RCC 7860 (cell line): ENCODE data around the gene ZFP36L2.
A peak's percentile ranks its signal among the peaks of the same experiment; 100 is the strongest.

Source experiments
- DNase-seq: peaks from one replicate; pipeline ENCODE4 v3.0.0-alpha.2; 2015; ENCODE audit warnings: low spot score
- FAIRE-seq: peaks from 2 replicates; lab custom pipeline; 2012; peaks lifted over from hg19 to GRCh38; lab: Jason Lieb, UNC

Gene ZFP36L2

GRCh38 chr2:43248621-43249020 is 22.2 kb upstream of the ZFP36L2 start:
- DNase-seq (no peak), FAIRE-seq (no peak)

DNA sequence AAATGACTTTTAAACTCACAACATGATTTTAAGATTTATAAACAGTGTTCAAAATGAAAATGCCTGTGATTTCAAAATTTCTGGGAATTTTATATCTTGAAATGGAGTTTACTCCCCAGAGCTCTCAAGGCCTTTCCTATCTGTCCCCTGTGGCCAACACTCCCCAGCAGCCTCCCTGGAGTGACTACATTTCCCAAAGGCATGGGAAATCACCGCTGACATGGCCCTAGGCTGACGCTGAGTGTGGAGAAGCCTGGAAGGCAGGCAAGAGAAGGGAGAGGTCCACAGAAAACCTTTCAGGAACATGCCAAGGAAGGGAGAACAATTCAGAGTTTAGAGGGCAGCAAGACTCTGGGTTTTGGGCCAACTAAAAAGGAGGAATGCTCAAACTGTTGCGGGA is 20.2 kb upstream of the ZFP36L2 start:
- FAIRE-seq (no peak), DNase-seq (no peak)

- no peak for DNase-seq
- no peak for FAIRE-seq
Observed at GRCh38 chr2:43241558-43241957, 15.2 kb upstream of the ZFP36L2 start.

- FAIRE-seq (no peak), DNase-seq (no peak)
Observed at GRCh38 chr2:43240766-43241150, 14.4 kb upstream of the ZFP36L2 start.

- DNase-seq (no peak), FAIRE-seq (no peak)
Observed at GRCh38 chr2:43239981-43240765, 13.8 kb upstream of the ZFP36L2 start.

DNA sequence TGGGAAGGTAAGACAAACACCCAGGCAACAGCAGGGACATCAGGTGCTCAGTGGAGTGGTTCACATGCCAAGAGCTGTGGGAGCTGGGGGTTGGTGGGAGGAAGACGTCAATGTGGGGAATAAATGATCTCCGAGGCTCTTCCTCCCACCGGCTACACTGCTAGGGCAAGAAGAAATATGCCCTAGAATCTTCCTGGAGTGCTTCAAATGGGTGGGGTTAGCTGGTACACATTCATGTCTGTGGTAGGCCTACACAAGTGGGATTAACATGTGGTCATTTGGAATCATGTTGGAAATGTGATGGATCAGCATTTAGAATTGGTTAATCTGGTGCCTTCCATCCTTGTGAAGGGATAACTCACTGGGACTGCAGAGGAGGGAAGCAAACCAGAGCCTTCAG is 12.4 kb upstream of the ZFP36L2 start:
- DNase-seq (no peak), FAIRE-seq (no peak)

GRCh38 chr2:43238176-43238575 is 11.8 kb upstream of the ZFP36L2 start:
- DNase-seq (no peak), FAIRE-seq (no peak)

- no peak for FAIRE-seq
- DNase-seq: no peak
Observed at GRCh38 chr2:43233218-43234212, 7.1 kb upstream of the ZFP36L2 start.

DNA sequence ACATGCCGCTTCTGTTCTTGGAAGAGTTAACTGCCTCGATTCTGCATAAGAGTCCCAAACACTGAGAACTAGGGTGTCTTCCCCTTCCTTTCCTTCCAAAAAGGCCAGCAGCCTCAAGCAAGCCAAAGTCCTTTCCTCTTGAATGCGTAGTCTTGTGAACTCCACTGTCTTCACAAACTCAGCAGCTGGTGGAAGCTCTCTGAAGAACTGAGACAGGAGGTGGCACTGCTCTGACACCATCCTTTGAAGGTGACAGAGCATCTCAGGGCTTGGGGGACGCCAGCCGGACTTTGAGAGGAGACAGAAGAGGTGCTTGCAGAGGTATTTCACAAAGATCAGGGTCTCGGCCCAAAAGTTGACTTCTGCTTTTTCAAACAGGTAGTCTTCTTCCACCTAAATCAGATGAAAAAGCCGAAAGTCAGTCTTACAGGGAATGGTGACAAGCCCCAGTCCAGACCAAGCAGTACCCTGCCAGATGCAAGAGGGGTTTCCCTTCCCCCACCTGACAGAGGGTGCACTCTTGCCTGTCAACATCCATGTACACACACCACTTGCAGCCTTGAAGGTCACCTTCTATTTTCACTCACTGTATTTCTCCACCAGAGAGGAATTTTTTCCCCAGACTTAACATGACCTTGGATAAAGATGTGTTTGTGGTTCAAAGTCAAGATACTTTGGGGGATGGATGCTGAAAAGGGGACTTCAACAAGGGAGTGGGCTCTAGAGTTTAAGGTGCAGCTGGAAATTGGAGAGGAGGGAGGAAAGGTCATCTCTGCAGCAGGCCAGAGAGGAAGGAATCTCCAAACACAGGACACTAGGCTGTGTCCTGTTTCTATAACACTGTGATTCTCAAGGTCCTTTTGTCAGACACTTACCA is 4.8 kb upstream of the ZFP36L2 start:
- DNase-seq (no peak), FAIRE-seq (no peak)

DNA sequence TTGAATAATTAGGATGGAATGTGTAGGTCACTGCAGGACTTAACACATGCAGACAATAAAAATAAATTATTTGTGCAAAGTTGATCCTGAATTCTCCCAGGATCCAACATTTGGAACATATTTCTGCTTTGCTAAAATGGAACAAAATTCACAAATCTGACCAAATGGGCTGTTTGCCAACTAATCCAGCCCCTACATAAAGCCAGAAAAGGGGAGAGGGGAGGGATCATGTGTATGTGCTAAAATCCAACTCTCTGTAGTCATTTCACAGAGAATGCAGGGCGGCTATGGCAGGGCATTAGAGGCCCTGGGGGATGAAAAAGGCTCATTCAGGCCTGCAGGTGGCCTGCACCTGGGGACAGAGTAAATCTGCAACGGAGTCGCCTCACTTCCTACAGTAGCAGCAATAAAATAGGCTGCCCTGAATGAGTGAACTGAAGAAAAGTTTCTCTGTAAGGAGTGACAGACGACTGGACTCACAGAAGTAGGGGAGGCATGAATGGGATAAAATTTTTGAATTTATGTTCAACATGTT is 4.0 kb upstream of the ZFP36L2 start:
- no peak for DNase-seq
- no peak for FAIRE-seq

GRCh38 chr2:43228756-43229659 is 2.6 kb upstream of the ZFP36L2 start:
- no peak for FAIRE-seq
- DNase-seq: no peak

- no peak for DNase-seq
- no peak for FAIRE-seq
Observed at GRCh38 chr2:43228321-43228751, 1.9 kb upstream of the ZFP36L2 start.

GRCh38 chr2:43227830-43228281 is 1.4 kb upstream of the ZFP36L2 start:
- FAIRE-seq: no peak
- no peak for DNase-seq

DNA sequence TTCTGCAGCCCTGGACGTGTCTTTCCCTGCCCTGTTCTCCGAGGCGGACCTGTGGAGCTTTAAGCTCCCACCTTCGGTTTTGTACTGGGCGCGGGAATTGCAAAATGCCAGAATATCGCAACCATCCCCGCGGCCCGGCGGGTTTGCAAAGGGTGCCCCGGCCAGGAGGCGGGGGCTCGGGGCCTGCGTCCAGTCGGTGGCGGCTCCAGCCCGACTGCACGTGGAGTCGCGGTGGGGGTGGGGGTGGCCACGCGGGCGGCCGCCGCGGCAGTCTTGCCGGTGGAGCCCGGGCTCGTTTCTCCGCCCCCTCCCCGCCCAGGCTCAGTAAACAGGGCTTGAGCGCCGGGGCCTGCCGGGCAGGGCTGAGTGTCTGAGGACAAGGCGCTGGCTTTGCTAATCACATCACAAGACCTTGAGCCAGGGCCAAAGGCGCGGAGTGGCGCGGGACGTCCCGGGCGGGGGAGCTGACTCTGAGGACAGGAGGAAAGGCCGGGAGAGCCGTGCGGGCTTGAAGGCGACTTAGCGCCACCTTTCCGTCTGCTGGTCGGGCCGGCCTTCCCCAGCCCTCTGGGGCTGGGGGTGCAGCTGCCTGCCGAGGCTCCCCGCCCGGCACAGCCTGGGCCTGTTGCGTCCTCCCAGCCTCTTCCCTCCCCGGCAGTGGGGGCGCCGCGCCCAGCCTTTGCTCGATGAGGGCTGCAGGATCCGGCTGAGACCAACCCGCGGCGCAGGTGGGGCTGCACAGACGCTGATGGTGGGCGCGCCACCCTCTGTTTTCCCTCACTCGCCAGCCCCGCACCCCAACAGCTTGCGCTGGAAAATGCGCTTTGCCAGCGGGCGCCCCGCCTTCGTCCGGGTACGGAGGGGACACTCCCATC is 786 bp upstream of the ZFP36L2 start:
- FAIRE-seq: no peak
- DNase-seq: peak; percentile 81

DNA sequence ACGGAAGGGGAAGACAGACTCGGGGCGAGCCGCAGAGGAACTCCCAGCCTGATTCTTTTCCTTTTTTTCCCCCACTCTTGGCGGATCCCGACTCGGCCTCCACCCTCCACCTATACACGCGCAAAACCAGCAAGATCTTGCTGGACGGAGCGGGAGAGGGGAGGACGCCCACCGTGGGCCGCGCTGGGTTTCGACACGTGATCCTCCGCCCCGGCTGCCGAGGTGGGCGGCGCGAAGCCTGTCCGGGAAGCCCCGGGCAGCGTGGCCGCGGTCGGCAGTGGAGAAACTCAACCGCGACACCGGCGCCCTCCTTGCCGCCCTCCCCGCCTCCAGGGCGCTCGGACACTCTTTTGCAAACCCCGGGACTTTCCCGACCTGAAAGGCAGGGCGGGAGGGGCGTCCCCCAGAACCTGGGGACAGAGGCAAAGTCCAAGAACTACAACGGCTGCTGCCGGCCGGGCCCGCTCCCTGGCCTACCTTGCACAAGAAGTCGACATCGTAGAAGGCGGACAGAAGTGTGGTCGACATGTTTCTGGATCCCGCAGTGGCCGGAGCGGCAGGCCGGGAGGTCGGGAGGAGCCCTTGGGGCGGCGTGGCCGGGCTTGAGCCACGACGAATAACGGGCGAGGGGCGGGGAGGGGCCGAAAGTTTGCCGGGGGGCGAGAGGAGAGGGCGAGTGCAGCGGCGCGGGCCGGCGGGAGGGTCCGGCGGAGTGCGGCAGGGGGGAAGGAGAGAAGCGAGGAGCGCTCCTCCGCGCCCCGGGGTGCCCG is 433 bp downstream of the ZFP36L2 start:
- FAIRE-seq: no peak

DNA sequence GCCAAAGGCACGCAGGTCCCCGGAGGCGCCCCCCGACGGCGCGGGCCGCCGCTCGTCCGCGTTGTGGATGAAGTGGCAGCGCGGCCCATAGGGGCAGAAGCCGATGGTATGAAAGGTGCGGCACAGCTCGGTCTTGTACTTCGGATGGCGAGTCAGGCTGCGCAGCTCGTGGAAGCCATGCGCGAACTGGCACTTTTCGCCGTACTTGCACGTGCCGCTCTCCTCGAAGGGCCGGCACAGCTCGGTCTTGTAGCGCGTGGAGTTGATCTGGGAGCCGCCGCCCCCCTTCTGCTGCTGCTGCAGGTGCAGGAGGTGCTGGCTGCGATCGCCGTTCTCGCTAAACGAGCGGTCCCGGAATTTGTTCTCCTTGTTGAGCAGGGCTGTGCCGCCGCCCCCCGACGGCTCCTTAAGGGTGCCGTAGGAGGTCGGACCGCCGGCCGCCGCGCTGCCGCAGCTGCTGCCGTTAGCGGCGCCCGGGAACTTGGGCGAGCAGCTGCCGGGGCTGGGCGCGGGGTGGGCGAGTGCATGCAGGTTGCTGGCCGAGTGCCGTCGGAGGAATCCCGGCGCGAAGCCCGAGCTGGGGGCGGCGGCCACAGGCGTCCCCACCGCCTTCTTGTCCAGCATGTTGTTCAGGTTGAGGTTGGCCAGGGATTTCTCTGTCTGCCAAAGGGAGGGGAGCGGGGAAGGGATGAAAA is 1.2 kb downstream of the ZFP36L2 start:
- DNase-seq: no peak
- no peak for FAIRE-seq

More for the DNA sequence above, 433 bp downstream of the ZFP36L2 start:
- peak; percentile 70 for DNase-seq

DNA sequence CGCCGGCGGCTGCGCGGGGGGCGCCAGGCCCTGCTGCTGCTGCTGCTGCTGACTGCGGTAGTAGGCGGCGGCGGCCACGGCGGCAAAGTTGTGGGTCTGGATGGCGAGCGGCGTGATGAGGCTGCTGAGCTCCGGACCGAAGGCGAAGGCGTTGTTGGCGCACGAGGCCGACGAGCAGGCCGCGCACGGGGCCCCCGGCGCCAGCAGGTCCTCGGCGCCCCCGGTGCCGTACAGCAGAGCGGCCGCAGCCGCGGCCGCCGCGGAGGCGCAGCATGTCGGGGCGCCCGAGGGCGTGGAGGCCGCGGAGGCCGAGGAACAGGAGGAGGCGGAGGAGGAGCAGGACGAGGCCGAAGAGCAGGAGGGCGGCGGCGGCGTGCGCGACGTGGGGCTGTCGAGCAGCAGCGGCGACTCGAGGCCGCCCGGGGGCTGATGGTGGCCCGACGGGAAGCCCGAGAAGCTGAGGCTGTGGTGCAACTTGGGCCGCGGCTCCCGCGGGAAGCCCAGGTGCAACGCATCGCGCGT is 1.8 kb downstream of the ZFP36L2 start:
- FAIRE-seq: no peak

More for the DNA sequence above, 1.8 kb downstream of the ZFP36L2 start:
- DNase-seq: no peak
